Stimulated activated CD8-positive, alpha-beta memory T cell treated with anti-CD3 and anti-CD28 coated beads, Interleukin-12 subunit alpha, Interleukin-12 subunit beta, amount 100 ng/mL, for 1 hour (primary cell): ENCODE measurements around the gene MFF.

Experiments used
- DNase-seq: peaks from one replicate; pipeline ENCODE4 v3.0.0-alpha.2; 2020; ENCODE audit warnings: low read depth

The MFF gene, protein sequence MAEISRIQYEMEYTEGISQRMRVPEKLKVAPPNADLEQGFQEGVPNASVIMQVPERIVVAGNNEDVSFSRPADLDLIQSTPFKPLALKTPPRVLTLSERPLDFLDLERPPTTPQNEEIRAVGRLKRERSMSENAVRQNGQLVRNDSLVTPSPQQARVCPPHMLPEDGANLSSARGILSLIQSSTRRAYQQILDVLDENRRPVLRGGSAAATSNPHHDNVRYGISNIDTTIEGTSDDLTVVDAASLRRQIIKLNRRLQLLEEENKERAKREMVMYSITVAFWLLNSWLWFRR

DNA sequence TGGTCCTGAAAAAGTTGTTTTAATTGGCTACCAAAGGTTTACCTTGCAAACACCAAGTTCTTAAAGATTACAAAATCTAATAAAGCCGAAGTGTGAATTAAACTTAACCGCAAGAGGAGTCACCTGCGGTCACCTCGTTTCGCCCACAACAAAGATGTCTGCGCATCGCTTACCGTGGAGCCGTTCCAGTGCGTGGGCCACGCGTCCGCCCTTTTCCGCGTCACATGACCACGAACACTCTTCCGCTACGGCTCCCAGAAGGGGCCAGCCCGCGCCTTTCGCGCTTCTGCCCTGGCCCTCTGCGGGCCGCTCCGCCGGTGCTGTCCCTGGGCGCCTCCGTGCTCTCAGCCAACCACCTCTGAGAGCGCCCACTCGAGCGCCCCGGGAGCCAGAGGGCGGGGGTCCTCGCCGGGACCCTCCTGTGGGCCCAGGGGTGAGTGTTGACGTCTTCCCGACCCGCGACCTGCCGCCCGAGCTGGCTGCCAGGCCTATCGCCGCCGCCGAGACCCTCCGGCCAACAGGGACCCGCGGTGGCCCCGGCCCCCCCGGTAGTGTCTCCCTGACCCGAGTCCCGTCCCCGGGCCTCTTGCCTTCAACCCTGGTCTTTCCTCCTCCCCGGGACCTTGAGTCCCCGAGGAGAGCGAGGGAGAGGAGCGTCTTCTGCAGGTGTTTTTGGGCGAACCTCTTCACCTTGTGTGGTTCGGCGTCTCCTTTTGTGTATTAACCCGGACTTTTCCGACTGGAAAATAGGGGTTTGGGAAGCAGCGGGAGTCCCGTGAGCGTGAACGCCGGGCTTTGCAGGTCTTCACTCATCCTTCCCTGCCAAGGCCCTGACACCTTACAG is at the start of gene MFF:
Gene MFF, plus strand, starts transcription at position 257 of the 844 bp plus-strand sequence. CDS start 5,415 bp downstream, outside the sequence.
- DNase-seq: peak; percentile 89

DNA sequence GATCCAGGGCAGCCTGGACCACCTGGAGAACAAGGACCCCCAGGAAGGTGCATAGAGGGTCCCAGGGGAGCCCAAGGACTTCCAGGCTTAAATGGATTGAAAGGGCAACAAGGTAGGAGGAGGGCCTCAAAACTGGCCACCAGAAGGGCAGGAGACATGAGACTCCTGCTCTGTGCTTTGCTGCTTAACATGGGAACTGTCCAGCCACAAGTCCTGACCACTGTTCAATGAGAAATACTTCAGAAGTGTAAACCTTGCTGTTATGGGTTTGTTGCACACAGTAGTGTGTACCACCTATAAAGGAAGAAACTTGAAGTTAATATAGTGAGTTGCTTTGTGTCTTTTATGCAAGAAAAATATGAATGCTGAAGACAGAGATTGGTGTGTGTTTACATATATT is 44.2 kb upstream of the MFF start:
- no peak for DNase-seq

DNA sequence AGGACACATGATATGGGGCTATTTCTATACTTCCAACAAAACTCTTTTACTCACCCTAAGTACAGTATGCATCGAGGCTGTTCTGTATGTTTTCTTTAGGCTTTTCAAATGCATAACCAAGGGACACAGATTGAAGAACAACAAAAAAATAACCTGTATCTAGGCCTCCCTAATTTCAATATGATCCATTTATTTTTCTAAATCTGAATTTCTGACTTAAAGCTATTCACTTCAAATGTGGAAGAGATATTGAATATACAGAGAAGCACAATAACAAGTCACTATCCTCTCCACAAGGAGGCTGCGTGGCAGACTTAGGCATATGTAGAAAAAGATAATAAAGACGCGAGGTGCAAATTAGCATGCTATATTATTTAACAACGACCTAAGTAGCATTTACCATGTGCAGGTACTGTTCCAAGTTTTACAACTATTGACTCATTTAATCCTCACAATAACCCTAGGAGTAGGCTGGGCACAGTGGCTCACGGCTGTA is 39.3 kb upstream of the MFF start:
- no peak for DNase-seq

DNA sequence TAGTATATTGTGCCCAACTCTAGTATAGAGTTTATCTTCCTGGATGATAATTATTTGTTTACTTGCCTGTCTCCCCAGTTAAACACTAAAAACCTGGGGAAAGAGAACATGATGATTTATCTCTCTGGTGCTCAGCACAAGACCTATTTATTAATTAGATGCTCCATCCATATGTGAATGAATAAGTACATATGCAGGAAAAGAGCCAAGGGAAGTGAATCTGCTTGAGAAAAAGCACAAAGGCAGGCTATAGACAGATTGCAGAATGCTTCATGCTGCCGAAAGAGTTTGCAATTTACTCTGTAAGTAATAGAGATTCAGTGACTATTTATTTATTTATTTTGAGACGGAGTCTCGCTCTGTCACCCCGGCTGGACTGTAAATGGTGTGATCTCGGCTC is 37.3 kb upstream of the MFF start:
- no peak for DNase-seq

DNA sequence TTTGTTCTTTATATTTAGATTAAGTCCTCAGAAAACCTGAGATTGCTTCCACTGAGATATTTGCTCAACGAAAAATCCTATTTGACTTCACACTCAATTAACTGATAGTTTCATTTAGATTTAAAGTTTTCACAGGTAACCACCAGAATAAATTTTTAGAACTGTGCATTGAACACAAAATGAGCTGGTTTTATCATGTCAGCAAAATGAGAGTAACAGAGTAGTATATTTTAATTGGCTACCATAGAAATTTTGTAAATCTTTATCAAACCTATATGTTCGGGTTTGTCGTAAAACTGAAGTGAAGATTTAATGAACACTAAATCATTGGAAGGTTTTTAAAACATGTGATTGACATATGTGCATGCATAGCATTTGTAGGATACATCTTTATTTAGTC is 32.7 kb upstream of the MFF start:
- DNase-seq: no peak

DNA sequence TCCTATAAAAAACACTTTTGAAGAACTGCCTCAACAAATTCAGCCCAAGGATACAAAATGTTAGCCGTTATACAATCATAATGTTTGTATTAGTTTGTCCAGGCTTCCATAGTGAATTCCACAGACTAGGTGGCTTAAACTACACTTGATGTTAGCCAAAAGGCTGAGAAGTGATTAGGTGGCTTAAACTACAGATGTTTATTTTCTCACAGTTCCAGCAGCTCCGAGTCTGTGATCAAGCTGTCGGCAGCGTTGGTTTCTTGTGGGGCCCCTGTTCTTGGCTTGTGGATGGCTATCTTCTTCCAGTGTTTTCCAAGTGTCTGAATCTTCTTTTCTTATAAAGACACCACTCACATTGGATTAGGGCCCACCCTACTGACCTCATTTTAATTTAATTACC is 31.5 kb upstream of the MFF start:
- DNase-seq: no peak

DNA sequence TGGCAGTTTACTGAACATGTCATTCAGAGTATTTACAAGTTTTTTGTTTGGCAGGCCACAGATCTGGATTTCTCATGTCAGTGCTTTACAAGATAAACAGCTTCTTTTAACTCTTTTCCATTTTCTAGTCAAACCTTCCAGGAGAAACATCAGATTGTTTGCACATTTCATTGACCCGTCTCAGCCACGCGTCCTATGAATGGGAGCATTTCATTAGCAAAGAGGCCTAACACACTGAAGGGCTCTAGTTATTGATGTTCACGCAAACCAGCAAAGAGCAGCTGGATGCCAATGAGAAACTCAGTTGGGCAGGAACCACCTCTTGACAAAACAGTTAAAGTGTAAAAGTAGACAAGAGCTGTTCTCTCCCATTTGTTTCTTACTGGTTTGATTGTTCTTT is 29.2 kb upstream of the MFF start:
- DNase-seq: no peak

DNA sequence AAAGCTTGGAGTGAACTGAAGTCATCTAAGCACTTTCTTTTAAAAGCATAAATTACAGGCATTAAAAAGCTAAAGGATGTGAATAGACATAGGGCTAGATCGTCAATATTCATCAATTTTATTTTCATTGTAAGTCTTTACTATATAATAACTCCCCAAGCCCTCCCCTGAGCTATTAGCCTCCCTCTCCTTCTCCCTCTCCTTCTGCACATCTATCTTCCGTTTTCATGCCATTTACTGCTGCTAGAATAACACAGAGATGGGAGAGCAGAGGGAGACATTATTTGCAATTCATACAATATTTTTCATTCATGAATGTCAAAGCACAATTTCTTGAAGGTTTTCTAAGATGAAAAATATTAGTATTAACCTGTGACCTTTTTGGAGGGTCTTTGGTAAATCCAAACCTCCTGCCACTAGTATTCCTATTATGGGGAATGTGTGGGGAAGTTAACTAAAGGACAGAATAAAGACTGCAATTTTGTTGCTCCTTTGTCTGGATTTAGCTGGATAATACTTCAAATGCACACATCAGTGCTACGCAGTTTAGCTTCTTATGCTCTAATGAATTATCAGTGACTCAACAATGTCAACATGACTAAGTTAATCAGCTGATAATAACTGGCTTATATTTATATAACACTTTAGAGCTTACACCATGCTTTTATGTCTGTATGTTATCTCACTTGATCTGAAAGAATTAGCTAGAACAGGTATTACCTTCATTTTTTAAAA is 28.2 kb upstream of the MFF start:
- no peak for DNase-seq

DNA sequence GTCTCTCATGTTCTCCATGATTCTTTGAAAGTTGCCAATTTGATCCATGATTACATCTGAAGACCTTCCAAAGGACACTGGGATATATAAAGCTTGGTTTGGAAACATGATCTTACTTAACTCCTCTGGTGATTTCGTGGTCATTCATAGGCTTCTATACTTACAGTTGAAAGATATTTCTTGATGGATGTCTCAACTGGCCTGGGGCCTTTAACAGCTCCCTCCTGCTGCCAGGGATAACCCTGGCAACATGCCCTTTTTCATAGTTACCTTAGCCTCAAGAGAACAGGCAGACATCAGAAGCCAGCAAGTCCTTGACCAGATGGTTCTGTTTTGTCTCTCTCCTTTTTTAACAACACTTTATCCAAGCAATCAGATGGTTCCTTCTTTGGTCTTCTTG is 23.5 kb upstream of the MFF start:
- no peak for DNase-seq

DNA sequence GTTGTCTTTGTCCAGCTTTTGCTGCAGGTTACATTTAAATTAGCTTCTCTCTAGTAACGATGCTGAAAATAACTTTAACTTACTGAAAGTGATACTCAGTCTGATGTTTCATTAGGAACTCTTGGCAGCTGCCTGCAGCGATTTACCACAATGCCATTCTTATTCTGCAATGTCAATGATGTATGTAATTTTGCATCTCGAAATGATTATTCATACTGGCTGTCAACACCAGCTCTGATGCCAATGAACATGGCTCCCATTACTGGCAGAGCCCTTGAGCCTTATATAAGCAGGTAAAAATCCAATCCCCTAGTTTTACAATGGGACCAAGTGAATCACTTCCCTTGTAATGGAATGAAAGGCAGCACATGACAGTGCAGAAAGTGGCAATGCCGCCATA is 16.3 kb upstream of the MFF start:
- no peak for DNase-seq

DNA sequence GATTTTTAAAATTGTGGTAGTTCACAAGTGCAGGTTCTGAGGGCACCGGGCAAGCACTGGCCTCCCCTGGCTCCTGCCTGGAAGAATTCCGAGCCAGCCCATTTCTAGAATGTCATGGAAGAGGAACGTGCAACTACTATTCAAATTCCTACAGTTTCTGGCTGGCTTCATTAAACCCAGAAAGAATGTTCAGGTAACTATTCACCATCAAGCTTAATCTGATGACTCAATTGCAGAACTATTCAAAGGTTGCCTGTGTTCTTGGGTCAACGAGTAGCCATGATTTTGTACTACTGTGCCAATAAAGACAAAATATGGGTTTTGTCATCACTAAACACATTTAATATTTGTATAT is 14.3 kb upstream of the MFF start:
- DNase-seq: no peak

DNA sequence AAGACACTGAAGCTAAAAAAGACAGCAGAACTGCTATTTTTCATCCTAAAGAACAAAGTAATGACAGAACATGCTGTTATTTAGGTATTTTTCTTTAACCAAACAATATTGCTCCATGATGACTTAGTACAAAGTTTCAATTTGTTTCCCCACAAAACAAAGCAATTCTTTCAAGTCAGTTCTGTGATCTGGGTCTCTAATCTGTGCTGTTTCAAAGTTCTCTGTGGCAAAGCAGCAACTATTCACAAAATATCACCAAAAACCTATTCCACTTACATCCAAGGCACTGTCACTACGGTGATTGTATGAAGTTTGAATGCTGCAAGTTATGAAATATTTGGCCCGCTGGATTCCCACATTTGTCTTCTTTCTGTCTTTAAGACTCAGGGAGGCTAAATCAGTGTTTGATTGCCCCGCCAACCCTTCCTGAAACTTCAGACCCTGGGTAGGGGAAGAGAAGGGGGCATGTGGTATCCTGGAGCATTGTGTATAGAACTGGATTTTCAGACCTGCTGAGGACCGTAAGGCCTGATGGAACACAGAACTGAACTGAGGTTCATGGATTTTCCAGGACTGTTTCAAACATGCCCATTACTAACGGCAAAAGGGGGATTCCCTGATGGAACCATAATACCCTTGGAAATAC is 13.1 kb upstream of the MFF start:
- DNase-seq: no peak

DNA sequence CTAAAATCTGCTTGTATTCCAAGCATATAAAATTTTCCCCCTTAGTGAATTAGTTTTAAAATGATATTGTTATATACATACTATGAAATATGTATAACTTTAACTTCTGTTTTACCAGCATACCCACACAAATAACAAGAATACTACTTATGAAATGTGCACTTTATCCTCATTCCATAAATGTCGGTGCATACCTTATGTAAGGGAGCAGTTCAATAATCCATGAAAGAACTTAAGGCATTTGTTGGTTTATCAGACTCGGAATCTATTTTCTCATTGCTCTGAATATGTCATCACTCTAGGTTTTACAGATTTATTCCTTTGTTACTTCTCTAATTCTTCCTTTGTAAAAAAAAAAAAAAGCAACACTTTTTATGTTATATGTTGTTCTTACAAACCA is 12.5 kb upstream of the MFF start:
- no peak for DNase-seq

DNA sequence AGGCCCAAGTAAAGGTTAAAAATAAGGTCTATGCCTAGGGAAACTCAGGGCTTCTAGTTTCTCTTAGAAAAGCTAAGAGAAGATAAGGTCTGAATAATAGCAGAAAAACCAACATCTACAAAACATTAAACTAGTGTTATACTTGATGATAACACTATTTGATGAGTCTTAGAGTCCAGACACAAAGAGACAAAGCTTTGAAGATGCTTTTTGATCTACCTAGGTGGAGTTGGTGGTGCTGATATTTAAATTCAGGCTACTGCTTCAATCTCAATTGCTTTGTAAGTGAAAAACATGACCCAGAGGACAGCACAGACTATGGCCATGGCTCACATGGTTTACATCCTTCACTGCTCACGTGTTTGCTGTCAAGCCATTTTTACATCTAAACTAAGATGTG is 11.7 kb upstream of the MFF start:
- no peak for DNase-seq

DNA sequence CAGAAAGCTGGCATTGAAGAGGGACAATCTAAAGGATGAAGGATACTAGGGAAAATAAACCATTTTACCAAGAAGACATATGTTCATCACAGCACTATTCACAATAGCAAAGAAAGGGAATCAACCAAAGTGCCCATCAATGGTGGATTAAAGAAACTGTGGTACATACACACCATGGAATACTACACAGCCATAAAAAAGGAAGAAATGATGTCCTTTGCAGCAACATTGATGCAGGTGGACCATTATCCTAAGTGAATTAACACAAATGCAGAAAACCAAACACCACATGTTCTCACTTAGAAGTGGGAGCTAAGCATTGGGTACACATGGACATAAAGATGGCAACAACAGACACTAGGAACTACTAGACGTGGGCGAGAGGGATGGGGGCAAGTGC is 7.2 kb upstream of the MFF start:
- DNase-seq: no peak

DNA sequence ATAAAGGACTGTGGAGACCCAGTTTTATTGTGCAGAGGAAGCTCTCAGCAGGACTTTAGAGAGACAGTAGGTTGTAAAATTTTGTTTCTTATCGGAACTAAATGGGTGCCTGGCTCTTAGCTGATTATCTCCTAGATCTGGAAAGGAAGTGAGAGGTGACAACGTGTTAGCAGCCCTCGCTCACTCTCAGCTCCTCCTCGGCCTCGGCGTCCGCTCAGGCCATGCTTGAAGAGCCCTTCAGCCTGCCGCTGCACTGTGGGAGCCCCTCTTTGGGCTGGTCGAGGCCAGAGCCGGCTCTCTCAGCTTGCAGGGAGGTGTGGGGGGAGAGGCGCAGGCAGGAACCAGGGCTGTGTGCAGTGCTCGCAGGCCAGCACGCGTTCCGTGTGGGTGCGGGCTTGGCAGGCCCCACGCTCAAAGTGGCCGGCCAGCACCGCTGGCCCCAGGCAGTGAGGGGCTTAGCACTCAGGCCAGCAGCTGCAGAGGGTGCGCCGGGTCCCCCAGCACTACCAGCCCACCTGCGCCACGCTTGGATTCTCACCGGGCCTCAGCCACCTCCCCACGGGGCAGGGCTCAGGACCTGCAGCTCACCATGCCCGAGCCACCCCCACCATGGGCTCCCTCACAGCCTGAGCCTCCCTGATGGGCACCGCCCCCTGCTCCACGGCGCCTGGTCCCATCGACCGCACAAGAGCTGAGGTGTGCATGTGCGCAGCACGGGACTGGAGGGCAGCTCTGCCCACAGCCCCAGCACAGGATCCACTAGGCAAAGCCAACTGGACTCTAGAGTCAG is 4.6 kb upstream of the MFF start:
- DNase-seq: no peak

DNA sequence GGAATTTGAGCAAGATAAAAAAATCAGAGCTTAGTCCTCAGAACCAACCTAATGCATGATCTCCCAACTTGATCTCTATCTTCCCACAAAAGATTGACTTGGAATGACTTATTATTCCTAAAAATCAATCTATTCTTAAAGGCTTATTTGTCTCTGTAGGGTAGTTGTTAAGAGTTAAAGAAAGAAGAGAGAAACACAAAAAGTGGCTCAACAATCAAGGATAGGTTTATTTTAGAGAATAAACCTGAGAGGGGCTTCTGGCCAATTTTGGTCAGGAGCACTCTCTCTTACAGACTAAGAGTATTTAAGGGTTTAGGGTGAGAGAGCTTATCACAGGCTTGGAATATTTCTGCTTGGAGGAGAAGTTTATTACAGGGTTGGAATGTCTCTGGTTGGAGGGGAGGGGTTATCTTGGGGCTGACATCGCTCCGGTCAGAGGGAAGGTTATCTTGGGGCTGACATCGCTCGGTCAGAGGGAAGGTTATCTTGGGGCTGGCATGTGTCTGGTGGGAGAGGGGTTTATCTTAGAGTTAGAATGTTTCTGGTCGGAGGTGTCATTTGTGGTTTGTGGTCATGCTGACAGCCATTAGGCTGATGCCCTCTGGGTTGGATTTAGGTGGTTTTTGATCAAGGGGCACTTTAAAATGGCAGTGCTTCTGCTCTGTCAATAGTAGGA is 2.4 kb upstream of the MFF start:
- DNase-seq: no peak

DNA sequence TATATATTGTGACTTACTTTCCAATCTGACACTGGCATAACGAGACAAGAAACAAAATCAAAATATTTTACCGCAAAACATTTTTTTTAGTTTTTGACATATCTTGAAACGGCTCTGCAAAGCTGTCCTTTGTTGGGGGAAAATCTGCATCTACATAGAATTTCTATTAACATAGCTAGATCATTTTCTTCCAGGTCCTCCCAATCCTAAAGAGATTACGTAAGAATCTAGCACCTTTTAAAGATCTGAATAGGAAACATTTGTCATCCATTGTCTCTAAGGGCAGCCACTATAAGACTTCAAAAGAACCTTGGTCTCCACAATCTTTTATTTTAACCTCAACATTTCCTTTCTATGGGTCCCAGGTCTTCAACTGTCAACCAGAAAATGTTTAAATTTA is 1.2 kb upstream of the MFF start:
- DNase-seq: no peak

DNA sequence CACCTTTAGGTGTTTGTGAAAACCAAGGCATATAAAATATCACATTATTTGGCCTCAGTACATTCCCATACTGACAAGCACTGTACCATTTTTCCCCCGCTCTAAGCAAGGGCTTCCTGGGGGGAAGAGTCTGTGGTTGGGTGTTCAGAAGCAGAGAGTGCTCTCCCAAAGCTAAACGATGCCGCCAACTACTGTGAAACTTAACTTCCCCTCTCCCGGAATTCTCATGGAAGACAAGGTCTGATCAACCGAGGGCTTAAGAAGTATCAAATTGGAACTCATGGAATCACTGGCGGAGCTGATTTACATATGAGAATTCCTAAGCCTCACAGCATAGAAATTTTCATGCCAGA is 433 bp upstream of the MFF start:
- no peak for DNase-seq

DNA sequence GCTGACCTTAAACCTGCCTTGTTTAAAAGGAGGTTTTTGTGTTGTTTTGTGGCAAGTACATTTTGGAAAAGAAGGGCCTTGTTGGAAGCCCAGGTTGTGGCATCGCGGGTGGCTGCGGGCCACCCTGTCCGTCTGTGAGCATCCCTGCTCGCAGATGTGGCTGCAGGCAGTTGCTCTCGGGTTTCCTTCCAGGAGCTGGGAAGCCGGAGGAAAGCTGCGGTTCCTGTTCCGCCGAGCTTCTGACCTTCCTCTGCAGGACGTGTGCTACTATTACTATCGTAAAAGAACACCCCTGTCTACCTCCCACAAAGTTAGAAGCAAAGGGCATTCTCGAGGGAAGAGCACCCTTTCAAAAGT is 766 bp downstream of the MFF start:
- DNase-seq: no peak

DNA sequence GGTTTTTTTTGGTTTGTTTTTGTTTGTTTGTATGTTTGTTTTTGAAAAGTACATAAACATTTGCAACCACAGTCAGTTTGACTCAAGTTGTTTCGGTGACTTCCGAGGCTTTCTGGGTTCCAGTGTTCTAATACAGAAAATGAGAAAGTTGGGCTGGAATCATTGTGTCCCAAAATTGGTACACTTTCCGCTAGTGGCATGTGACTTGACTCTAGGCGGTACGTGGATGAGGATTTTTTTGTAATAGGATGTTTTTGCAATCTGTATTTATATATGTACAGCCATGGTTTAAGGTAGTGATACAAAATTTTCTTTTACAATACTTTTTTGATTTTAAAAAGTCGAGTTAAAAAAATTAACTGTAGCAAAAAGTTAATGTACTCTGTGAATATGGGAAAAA is 1.7 kb downstream of the MFF start:
- no peak for DNase-seq
